GM18907 (cell line): ENCODE results near the gene GALR2.

ENCODE experiments used
- ATAC-seq: cut with Tn5 transposase; IDR thresholded peaks from one replicate; pipeline ENCODE4 v1.9.1; 2021; ENCODE audit warnings: mild to moderate bottlenecking, moderate library complexity; ENCODE audit not compliant: unreplicated experiment

The GALR2 gene

DNA sequence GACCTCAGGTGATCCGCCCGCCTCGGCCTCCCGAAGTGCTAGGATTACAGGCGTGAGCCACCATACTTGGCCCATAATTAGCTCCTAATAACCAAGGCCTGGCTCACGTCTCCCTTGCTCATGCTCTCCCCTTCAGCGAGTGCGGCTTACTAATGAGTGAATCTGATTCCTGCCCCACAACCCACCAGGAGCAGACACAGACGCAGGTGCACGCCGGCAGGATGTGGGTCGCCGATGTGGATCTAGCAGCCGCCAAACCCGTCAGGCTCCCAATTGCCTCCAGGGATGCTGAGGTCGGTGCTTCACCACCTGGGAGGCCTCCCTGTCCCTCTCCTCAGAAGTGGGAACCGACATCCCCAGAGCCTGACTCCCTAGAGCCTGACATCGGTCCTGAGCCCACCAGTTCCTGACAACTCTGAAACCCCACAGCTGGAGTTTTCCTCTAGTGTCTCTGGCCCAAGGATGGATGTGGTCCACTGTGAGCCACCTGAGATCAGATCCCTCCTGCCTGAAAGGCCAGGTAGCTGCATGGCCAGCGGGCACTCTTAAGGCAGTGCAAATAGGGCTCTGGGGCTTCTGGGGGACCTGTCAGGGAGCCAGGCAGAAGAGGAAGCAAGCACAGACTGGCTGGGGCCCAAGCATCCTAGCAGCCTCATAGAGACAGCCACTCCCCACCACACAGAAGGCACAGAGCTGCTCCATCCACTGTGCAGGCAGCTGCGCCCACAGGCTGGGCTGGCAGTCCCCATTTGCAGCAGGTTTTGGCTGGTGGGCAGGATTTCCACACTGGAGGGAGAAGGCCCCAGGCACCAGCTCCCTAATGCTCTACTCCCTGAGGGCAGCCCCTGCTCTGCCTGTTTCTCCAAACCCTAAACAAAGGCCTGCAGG lies 18.2 kb downstream of the GALR2 start:
- no peak for ATAC-seq

DNA sequence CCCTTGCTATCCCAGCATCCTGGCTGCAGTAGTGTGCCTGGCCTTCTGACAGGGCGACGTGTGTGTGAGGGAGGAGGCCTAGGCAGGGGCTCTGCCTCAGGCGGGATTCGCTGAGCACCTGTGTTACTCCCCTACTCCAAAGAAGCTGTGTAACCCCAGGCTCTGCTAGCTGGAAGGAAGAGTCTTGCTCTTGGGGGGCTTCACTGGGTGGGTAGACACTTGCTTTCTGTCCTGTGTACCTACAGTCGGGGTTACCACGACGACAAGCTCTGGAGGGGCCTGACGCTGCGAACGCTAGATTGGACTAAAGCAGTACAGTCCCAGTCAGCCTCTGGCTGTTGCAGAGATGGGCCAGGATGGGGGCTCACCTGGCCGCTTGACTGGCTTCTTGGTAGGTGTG lies 19.5 kb downstream of the GALR2 start:
- no peak for ATAC-seq

- no peak for ATAC-seq
Observed at GRCh38 chr17:76095943-76096342, 21.4 kb downstream of the GALR2 start.

GRCh38 chr17:76097716-76098295 lies 23.2 kb downstream of the GALR2 start:
- ATAC-seq, result no peak

- peak; percentile 16 for ATAC-seq
Observed at GRCh38 chr17:76102944-76103273, 28.3 kb downstream of the GALR2 start.

DNA sequence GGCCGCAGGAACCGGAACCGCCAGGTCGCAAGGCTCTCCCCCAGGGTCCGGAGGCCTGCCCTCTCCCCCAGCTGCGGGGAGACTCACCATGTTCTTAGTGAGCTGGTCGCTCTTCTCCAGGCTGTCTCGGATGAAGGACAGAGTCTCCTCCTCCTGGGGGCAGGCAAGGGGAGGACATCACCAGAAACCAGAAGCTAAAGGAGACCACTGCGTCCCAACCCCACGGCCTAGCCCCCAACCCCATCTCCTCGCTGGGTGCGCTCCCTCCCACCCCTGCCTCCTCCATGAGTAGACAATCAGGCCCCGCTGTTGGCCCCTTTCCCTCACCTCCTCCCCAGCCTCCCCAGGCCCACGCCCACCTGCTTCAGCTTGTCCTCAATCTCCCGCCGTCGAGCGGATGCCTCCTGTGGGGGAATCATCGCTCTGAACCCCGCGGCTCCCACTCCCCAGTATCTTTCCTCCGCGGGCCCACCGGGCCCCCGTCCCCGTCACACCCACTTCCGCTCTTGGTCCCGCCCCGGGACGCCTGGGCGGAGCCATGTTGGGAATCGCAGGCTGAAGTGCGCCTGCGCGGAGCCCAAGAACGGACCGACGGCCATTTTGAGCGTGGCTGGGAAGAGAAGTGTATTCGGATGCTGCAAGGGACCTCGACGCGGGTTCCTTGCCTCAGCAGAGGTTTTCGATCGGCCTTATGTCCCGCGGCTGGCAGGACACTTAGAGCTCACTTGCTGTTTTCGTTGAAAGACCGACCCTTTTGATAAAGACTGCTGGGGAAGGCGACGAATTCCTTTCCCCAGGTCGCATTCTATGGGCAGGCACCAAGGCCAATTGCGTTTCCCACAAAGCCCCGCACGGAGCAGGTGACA lies 28.9 kb downstream of the GALR2 start, which contains the start of gene EXOC7:
Gene EXOC7 (minus strand): TSS at position 514 of the 866 bp plus-strand sequence. CDS start 95 bp downstream, at position 419.
- ATAC-seq, result peak; percentile 78

GRCh38 chr17:76104140-76104895 lies 29.7 kb downstream of the GALR2 start:
- peak; percentile 4 for ATAC-seq

DNA sequence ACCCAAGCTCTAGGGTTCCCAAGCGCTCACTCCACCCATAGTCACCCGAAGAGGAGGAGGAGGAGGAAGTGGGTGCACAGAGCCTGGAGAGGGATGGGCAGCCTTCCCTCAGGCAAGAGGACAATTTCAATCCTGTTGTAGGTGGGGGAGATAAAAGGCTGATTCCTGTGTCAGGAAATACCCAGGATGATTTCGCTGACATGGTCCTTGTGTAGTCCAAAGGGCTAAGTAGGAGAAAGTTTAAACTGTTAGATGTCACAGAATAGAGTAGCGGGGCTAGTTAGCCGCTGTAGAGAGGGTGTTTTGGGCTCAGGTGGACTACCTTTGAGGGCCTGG lies 30.3 kb downstream of the GALR2 start:
- no peak for ATAC-seq

- ATAC-seq, result no peak
Observed at GRCh38 chr17:76106703-76107102, 32.1 kb downstream of the GALR2 start.

GRCh38 chr17:76107509-76107908 lies 32.9 kb downstream of the GALR2 start:
- ATAC-seq, result no peak

DNA sequence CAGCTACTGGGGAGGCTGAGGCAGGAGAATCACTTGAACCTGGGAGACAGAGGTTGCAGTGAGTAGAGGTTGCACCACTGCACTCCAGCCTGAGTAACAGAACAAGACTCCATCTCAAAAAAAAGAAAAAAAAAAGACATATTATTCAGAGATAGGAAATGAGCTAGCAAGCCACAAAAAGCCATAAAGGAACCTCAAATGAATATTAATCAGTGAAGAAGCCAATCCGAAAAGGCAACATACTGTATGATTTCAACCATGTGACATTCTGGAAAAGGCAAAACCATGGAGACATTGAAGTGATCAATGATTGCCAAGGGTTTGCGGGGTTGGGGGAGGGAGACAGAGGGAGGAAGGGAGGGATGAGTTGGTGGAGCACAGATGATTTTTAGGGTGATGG lies 37.4 kb downstream of the GALR2 start:
- ATAC-seq, result no peak

GRCh38 chr17:76115138-76115754 lies 40.7 kb downstream of the GALR2 start:
- no peak for ATAC-seq

- ATAC-seq, result no peak
Observed at GRCh38 chr17:76119409-76120371, 45.1 kb downstream of the GALR2 start.

- ATAC-seq, result no peak
Observed at GRCh38 chr17:76120658-76121008, 46.1 kb downstream of the GALR2 start.

- peak; percentile 16 for ATAC-seq
Observed at GRCh38 chr17:76121932-76122430, 47.4 kb downstream of the GALR2 start.

GRCh38 chr17:76122431-76123190 lies 48.0 kb downstream of the GALR2 start:
- ATAC-seq, result no peak

- ATAC-seq, result no peak
Observed at GRCh38 chr17:76123191-76123499, 48.6 kb downstream of the GALR2 start.

GRCh38 chr17:76123749-76124581 lies 49.4 kb downstream of the GALR2 start:
- ATAC-seq, result no peak
